Measurements from ENCODE around the gene ALPK3.
"Not testable (repeated sequence)": the region's sequence is repeated elsewhere in the genome, so short reads cannot be mapped to it uniquely, and the experiment has no call there.

Gene ALPK3

GRCh38 chr15:84845631-84846030 is 28.5 kb downstream of the ALPK3 start:
- DNase-seq (ENCODE audit: low read depth, low spot score): not testable (repeated sequence)

- DNase-seq (ENCODE audit: low read depth, low spot score): no peak
Observed at GRCh38 chr15:84846269-84846668, 29.1 kb downstream of the ALPK3 start.

- DNase-seq (ENCODE audit: low read depth, low spot score): no peak
Observed at GRCh38 chr15:84847382-84847781, 30.2 kb downstream of the ALPK3 start.

- no peak for DNase-seq (ENCODE audit: low read depth, low spot score)
Observed at GRCh38 chr15:84852212-84852611, 35.1 kb downstream of the ALPK3 start.

GRCh38 chr15:84855136-84855535 is 38.0 kb downstream of the ALPK3 start:
- no peak for DNase-seq (ENCODE audit: low read depth, low spot score)

- no peak for DNase-seq (ENCODE audit: low read depth, low spot score)
Observed at GRCh38 chr15:84855765-84856164, 38.6 kb downstream of the ALPK3 start.

GRCh38 chr15:84856731-84857417 is 39.7 kb downstream of the ALPK3 start:
- DNase-seq (ENCODE audit: low read depth, low spot score): no peak

- no peak for DNase-seq (ENCODE audit: low read depth, low spot score)
Observed at GRCh38 chr15:84857418-84858004, 40.4 kb downstream of the ALPK3 start.

GRCh38 chr15:84858231-84858630 is 41.1 kb downstream of the ALPK3 start:
- DNase-seq (ENCODE audit: low read depth, low spot score): no peak

- no peak for DNase-seq (ENCODE audit: low read depth, low spot score)
Observed at GRCh38 chr15:84859144-84859543, 42.0 kb downstream of the ALPK3 start.

- DNase-seq (ENCODE audit: low read depth, low spot score): no peak
Observed at GRCh38 chr15:84859651-84860050, 42.5 kb downstream of the ALPK3 start.

GRCh38 chr15:84861781-84862180 is 44.6 kb downstream of the ALPK3 start:
- DNase-seq (ENCODE audit: low read depth, low spot score): no peak

- no peak for DNase-seq (ENCODE audit: low read depth, low spot score)
Observed at GRCh38 chr15:84862214-84862975, 45.2 kb downstream of the ALPK3 start.

- no peak for DNase-seq (ENCODE audit: low read depth, low spot score)
Observed at GRCh38 chr15:84863565-84864443, 46.6 kb downstream of the ALPK3 start.

- DNase-seq (ENCODE audit: low read depth, low spot score): no peak
Observed at GRCh38 chr15:84864444-84864795, 47.3 kb downstream of the ALPK3 start.

- DNase-seq (ENCODE audit: low read depth, low spot score): no peak
Observed at GRCh38 chr15:84865074-84865569, 48.0 kb downstream of the ALPK3 start.

- no peak for DNase-seq (ENCODE audit: low read depth, low spot score)
Observed at GRCh38 chr15:84868037-84868880, 51.1 kb downstream of the ALPK3 start.

- no peak for DNase-seq (ENCODE audit: low read depth, low spot score)
Observed at GRCh38 chr15:84869510-84869909, 52.4 kb downstream of the ALPK3 start.

- DNase-seq (ENCODE audit: low read depth, low spot score): no peak
Observed at GRCh38 chr15:84871428-84871985, 54.4 kb downstream of the ALPK3 start.

Measured in iPS DF 19.7 (cell line).